H9 (cell line): ENCODE results near the gene PTN. TPM values are rescaled to one million over a fixed set of nuclear protein-coding genes. Genes with fewer than 3 reads are reported as not detected.

Experiments
- DNase-seq: peaks from one replicate; pipeline ENCODE4 v3.0.0-alpha.2; 2017
- H2AFZ ChIP-seq: one replicate; pipeline ENCODE4 v1.6.1; 2013; ENCODE audit warnings: mild to moderate bottlenecking, low read length, control low read depth, moderate library complexity
- H2AK5ac ChIP-seq: 2 replicates; pipeline ENCODE4 v1.6.1; 2013; ENCODE audit warnings: low read length, control low read depth, mixed read lengths; ENCODE audit not compliant: insufficient read length
- H2BK120ac ChIP-seq: one replicate; pipeline ENCODE4 v1.6.1; 2013; ENCODE audit warnings: low read depth, mild to moderate bottlenecking, low read length, control low read depth, inconsistent platforms; ENCODE audit not compliant: poor library complexity, severe bottlenecking
- H2BK12ac ChIP-seq: 2 replicates; pipeline ENCODE4 v1.6.1; 2013; ENCODE audit warnings: low read length, control low read depth, mixed read lengths, low read depth; ENCODE audit not compliant: insufficient read length
- H2BK15ac ChIP-seq: 2 replicates; pipeline ENCODE4 v1.6.1; 2013; ENCODE audit warnings: low read depth, low read length, control low read depth
- H2BK20ac ChIP-seq: one replicate; pipeline ENCODE4 v1.6.1; 2013; ENCODE audit warnings: low read depth, mild to moderate bottlenecking, low read length, control low read depth, inconsistent platforms; ENCODE audit not compliant: poor library complexity, severe bottlenecking
- H2BK5ac ChIP-seq: 2 replicates; pipeline ENCODE4 v1.6.1; 2013; ENCODE audit warnings: low read length, control low read depth, mixed read lengths; ENCODE audit not compliant: insufficient read length
- H3K14ac ChIP-seq: 2 replicates; pipeline ENCODE4 v1.6.1; 2013; ENCODE audit warnings: low read length, control low read depth; ENCODE audit not compliant: insufficient read depth
- H3K18ac ChIP-seq: 2 replicates; pipeline ENCODE4 v1.6.1; 2013; ENCODE audit warnings: low read depth, mild to moderate bottlenecking, mixed read lengths, low read length, control low read depth; ENCODE audit not compliant: insufficient read length
- H3K23ac ChIP-seq: 2 replicates; pipeline ENCODE4 v1.6.1; 2013; ENCODE audit warnings: low read length, control low read depth, mixed read lengths, low read depth; ENCODE audit not compliant: insufficient read length
- H3K23me2 ChIP-seq: 2 replicates; pipeline ENCODE4 v1.6.1; 2013; ENCODE audit warnings: low read depth, mild to moderate bottlenecking, mixed read lengths, low read length, control low read depth; ENCODE audit not compliant: insufficient read length, poor library complexity, severe bottlenecking
- H3K27ac ChIP-seq: 2 replicates; pipeline ENCODE4 v1.5.1; 2013; ENCODE audit warnings: low read length, control low read depth, mixed read lengths, low read depth; ENCODE audit not compliant: insufficient read length
- H3K27me3 ChIP-seq: 2 replicates; pipeline ENCODE4 v1.6.1; 2013; ENCODE audit warnings: low read length, control low read depth, inconsistent platforms; ENCODE audit not compliant: insufficient read depth
- H3K4ac ChIP-seq: 2 replicates; pipeline ENCODE4 v1.6.1; 2013; ENCODE audit warnings: low read depth, mild to moderate bottlenecking, control low read depth, inconsistent platforms, low read length, moderate library complexity
- H3K4me1 ChIP-seq: 2 replicates; pipeline ENCODE4 v1.6.1; 2013; ENCODE audit warnings: low read length, control low read depth, inconsistent platforms; ENCODE audit not compliant: insufficient read depth
- H3K4me2 ChIP-seq: 2 replicates; pipeline ENCODE4 v1.6.1; 2013; ENCODE audit warnings: low read length, control low read depth, mixed read lengths; ENCODE audit not compliant: insufficient read length, insufficient read depth
- H3K56ac ChIP-seq: 2 replicates; pipeline ENCODE4 v1.6.1; 2013; ENCODE audit warnings: low read depth, mild to moderate bottlenecking, mixed read lengths, low read length, control low read depth; ENCODE audit not compliant: insufficient read length
- H3K79me1 ChIP-seq: 2 replicates; pipeline ENCODE4 v1.6.1; 2013; ENCODE audit warnings: low read depth, mild to moderate bottlenecking, moderate library complexity, low read length, control low read depth, inconsistent platforms; ENCODE audit not compliant: insufficient read depth, poor library complexity, severe bottlenecking
- H3K79me2 ChIP-seq: 2 replicates; pipeline ENCODE4 v1.6.1; 2013; ENCODE audit warnings: low read length, control low read depth, inconsistent platforms; ENCODE audit not compliant: insufficient read depth
- H3K9ac ChIP-seq: 2 replicates; pipeline ENCODE4 v1.6.1; 2013; ENCODE audit warnings: low read length, control low read depth, mixed read lengths; ENCODE audit not compliant: insufficient read length; ENCODE audit errors: extremely low read depth
- H3K9me3 ChIP-seq: one replicate; pipeline ENCODE4 v1.6.1; 2013; ENCODE audit warnings: low read depth, low read length, inconsistent platforms; ENCODE audit not compliant: control insufficient read depth
- H3T11ph ChIP-seq: one replicate; pipeline ENCODE4 v1.6.1; 2013; ENCODE audit warnings: mild to moderate bottlenecking, low read length, control low read depth, inconsistent platforms
- H4K20me1 ChIP-seq: one replicate; pipeline ENCODE4 v1.6.1; 2013; ENCODE audit not compliant: control insufficient read depth, insufficient read length, insufficient read depth
- H4K5ac ChIP-seq: 2 replicates; pipeline ENCODE4 v1.6.1; 2013; ENCODE audit warnings: low read depth, mild to moderate bottlenecking, mixed read lengths, low read length, control low read depth; ENCODE audit not compliant: insufficient read length
- H4K8ac ChIP-seq: replicated peaks from 2 replicates; pipeline ENCODE4 v1.6.1; 2013; ENCODE audit warnings: low read length, control low read depth, mixed read lengths, low read depth; ENCODE audit not compliant: insufficient read length
- H4K91ac ChIP-seq: 2 replicates; pipeline ENCODE4 v1.6.1; 2013; ENCODE audit warnings: low read depth, mild to moderate bottlenecking, moderate library complexity, mixed read lengths, low read length, control low read depth; ENCODE audit not compliant: insufficient read length
- H3K27ac Mint-ChIP-seq, 3 experiments: 2 replicates in 2 of 3; 3 replicates in 1 of 3; pipeline ENCODE4 v1.8.0; 2020 to 2021; ENCODE audit warnings: mixed read lengths in 3 of 3, mild to moderate bottlenecking in 1 of 3, moderate library complexity in 1 of 3
- H3K27me3 Mint-ChIP-seq: 2 replicates; pipeline ENCODE4 v1.8.0; 2021; ENCODE audit warnings: low read depth, mild to moderate bottlenecking, moderate library complexity, mixed read lengths
- H3K36me3 Mint-ChIP-seq, 3 experiments: 2 replicates in 2 of 3; 3 replicates in 1 of 3; pipeline ENCODE4 v1.8.0; 2020 to 2021; ENCODE audit warnings: low read depth in 3 of 3, mixed read lengths in 3 of 3; ENCODE audit not compliant: insufficient read depth in 1 of 3
- H3K4me1 Mint-ChIP-seq, 2 experiments: 2 replicates each; pipeline ENCODE4 v1.8.0; 2020; ENCODE audit warnings: mixed read lengths in 2 of 2
- H3K4me3 Mint-ChIP-seq, 2 experiments: 2 replicates in 1 of 2; 3 replicates in 1 of 2; pipeline ENCODE4 v1.8.0; 2020 to 2021; ENCODE audit warnings: mild to moderate bottlenecking in 2 of 2, mixed read lengths in 2 of 2, moderate library complexity in 1 of 2
- H3K9me3 Mint-ChIP-seq, 2 experiments: 2 replicates in 1 of 2; 3 replicates in 1 of 2; pipeline ENCODE4 v1.8.0; 2020; ENCODE audit warnings: mild to moderate bottlenecking in 2 of 2, mixed read lengths in 2 of 2, moderate library complexity in 1 of 2
- WGBS: extraction: QIAGEN DNeasy Blood & Tissue Kit; methylation state at CpG from one replicate; pipeline ENCODE4 v1.1.7; 2013; ENCODE audit warnings: missing lambda C conversion rate, low lambda C conversion rate, mixed read lengths; ENCODE audit not compliant: insufficient read length; ENCODE audit errors: extremely low coverage; 5-methylcytosine and 5-hydroxymethylcytosine counted together
- total RNA-seq: library from RNA; stranded (reverse); gene quantifications from 2 replicates; pipeline ENCODE4 v1.2.1, GENCODE V29; 2021
- TF ChIP-seq, protein P1 (sequence below): fragments of 200-600 bp; sonication (generic); conservative IDR thresholded peaks from 3 replicates; pipeline ENCODE4 v1.8.0; 2021; ENCODE audit warnings: antibody characterized with exemption, mild to moderate bottlenecking

PTN gene
- total RNA-seq, 1 experiment from 2014 or later: 16.5 TPM

DNA sequence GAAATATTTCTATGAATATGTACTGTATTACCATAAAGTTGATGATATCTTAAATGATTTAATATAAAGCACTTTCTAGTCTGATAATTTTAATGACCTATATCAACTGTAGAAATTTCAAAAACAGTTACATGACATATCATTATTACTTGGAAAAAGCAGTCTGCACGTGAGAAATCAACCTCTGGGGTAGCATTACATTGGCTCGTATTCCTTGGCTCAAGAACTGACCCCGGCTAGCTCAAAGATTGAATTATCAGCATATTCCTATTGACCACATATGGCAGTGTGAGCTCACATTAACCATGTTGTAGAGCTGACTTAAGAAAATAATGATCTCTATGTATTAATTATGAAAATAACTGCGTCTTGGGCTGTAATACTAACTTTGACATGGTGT, 139.3 kb downstream of the PTN start:
- Histone ChIP-seq H3T11ph (no peak overlapping the region), H4K5ac (no peak overlapping the region), H2AFZ (no peak overlapping the region), H3K79me2 (no peaks in the 10 kb centered on the region), H3K4me2 (no peak overlapping the region), H3K4ac (no peak overlapping the region), H4K8ac (no peak overlapping the region), H2BK5ac (no peak overlapping the region), H4K91ac (no peak overlapping the region), H3K4me1 (no peaks in the 10 kb centered on the region), H2BK20ac (no peak overlapping the region), H2BK12ac (no peak overlapping the region), H4K20me1 (no peaks in the 10 kb centered on the region), H3K23me2 (no peaks in the 10 kb centered on the region), H3K79me1 (no peaks in the 10 kb centered on the region), H3K9me3 (no peaks in the 10 kb centered on the region), H3K23ac (no peak overlapping the region), H2AK5ac (no peak overlapping the region), H3K27me3 (no peaks in the 10 kb centered on the region), H3K9ac (no peak overlapping the region), H3K56ac (no peak overlapping the region), H2BK15ac (no peak overlapping the region), H3K14ac (no peak overlapping the region), H3K27ac (no peak overlapping the region), H2BK120ac (no peak overlapping the region), H3K18ac (no peak overlapping the region)
- H3K4me1 Mint-ChIP-seq: no peaks in the 10 kb centered on the region; a peak in 1 of 4 replicates
- H3K9me3 Mint-ChIP-seq: peaks cover 5 to 10% of the 10 kb centered on the region in 2 experiments; a peak in 4 of 5 replicates
- H3K27me3 Mint-ChIP-seq: peaks cover 2% of the 10 kb centered on the region; the same call in 1 of the 2 replicates
- H3K27ac Mint-ChIP-seq: no peak overlapping the region
- TF ChIP-seq, protein P1, sequence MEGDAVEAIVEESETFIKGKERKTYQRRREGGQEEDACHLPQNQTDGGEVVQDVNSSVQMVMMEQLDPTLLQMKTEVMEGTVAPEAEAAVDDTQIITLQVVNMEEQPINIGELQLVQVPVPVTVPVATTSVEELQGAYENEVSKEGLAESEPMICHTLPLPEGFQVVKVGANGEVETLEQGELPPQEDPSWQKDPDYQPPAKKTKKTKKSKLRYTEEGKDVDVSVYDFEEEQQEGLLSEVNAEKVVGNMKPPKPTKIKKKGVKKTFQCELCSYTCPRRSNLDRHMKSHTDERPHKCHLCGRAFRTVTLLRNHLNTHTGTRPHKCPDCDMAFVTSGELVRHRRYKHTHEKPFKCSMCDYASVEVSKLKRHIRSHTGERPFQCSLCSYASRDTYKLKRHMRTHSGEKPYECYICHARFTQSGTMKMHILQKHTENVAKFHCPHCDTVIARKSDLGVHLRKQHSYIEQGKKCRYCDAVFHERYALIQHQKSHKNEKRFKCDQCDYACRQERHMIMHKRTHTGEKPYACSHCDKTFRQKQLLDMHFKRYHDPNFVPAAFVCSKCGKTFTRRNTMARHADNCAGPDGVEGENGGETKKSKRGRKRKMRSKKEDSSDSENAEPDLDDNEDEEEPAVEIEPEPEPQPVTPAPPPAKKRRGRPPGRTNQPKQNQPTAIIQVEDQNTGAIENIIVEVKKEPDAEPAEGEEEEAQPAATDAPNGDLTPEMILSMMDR: no peak
- peaks cover 0 to 8% (median 4%) of the 10 kb centered on the region in 3 experiments; a peak in 2 of 7 replicates for H3K36me3 Mint-ChIP-seq
- no peak overlapping the region for H3K4me3 Mint-ChIP-seq
- WGBS: no CpG with 5 or more reads among the region's 4 CpGs
- DNase-seq: no peak
